Gastrocnemius medialis (tissue), 4 donors: ENCODE measurements around the gene SMIM45.
A peak's percentile ranks its signal among the peaks of the same experiment; 100 is the strongest.

Source experiments
- ATAC-seq, 2 donors: fragments of 150-250 bp; one replicate each; pipeline ENCODE4 v1.9.1; 2016
- DNase-seq, 2 donors: peaks; one replicate each; pipeline ENCODE4 v3.0.0-alpha.2; 2019
- H3K27ac ChIP-seq, 4 donors: fragments of 200-600 bp; sonication (generic); 1 replicate in 1 of 4; 2 replicates in 3 of 4; pipeline ENCODE4 v1.5.1; 2016 to 2018; ENCODE audit warnings: mild to moderate bottlenecking in 2 of 4, moderate library complexity in 1 of 4
- H3K27me3 ChIP-seq, 3 donors: fragments of 200-600 bp; sonication (generic) in 2 of 3; 1 replicate in 1 of 3; 2 replicates in 2 of 3; pipeline versions ENCODE4 v1.5.1 to v1.6.0; 2016 to 2019; ENCODE audit warnings: mild to moderate bottlenecking in 1 of 3, moderate library complexity in 1 of 3
- H3K36me3 ChIP-seq, 2 donors: fragments of 200-600 bp; sonication (generic) in 1 of 2; one replicate each; pipeline ENCODE4 v1.5.1; 2017 to 2018
- H3K4me1 ChIP-seq, 2 donors: fragments of 200-600 bp; sonication (generic) in 1 of 2; one replicate each; pipeline ENCODE4 v1.5.1; 2016 to 2017; ENCODE audit warnings: mild to moderate bottlenecking in 2 of 2
- H3K4me3 ChIP-seq, 4 donors: fragments of 200-600 bp; sonication (generic) in 3 of 4; 1 replicate in 1 of 4; 2 replicates in 3 of 4; pipeline ENCODE4 v1.5.1; 2016 to 2019; ENCODE audit warnings: mild to moderate bottlenecking in 2 of 4
- H3K9me3 ChIP-seq, 3 donors: fragments of 200-600 bp; sonication (generic) in 2 of 3; 1 replicate in 1 of 3; 2 replicates in 2 of 3; pipeline ENCODE4 v1.5.1; 2016 to 2019
- POLR2A ChIP-seq, 2 donors: fragments of 450-650 bp; IDR thresholded peaks; one replicate each; pipeline ENCODE4 v1.6.1; 2017; ENCODE audit warnings: antibody characterized with exemption in 2 of 2, mild to moderate bottlenecking in 2 of 2, moderate library complexity in 2 of 2
- in situ Hi-C, 4 donors: fragments of 200-750 bp; cut with MboI; loops; one replicate each; pipeline versions ENCODE4 v1.15.0 to v1.8.0; 2017; ENCODE audit warnings: low sequenced_read_pairs in 4 of 4
- intact Hi-C: fragments of 100-400 bp; cut with DNase I; formaldehyde crosslinking; loops from one replicate; pipeline ENCODE4 v1.15.1; 2023; ENCODE audit warnings: low total_unique reads
- TF ChIP-seq, protein P1 (sequence below), 5 experiments: fragments of 450-650 bp in 3 of 5; fragments of 200-600 bp in 2 of 5; sonication (generic) in 2 of 5; IDR thresholded peaks in 4 of 5; conservative IDR thresholded peaks in 1 of 5; 1 replicate in 4 of 5; 2 replicates in 1 of 5; pipeline ENCODE4 v1.5.1; 2016 to 2019; ENCODE audit warnings: antibody characterized with exemption in 5 of 5, mild to moderate bottlenecking in 3 of 5, moderate library complexity in 3 of 5

The SMIM45 gene

DNA sequence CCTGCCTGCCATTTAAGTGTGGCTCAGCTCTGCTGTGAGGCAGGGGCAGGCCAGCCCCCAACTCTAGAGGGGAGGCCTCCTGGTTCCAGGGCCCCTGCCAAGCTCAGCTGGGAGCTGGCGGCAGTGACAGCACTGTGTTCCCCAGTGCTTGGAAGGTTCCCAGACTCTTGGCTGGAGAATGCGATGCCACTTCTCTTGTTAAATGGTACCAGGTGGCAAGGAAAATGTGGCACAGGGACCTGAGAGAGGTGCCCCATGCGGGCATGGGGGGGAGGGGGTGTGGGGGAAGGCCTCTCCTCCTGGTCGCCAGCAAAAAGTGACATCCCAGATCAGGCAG is 17.0 kb upstream of the SMIM45 start:
- Histone ChIP-seq H3K4me3 (no peak overlapping the region), H3K27ac (peak overlapping the region in 2 of 4 donors; percentile 46 to 78), H3K4me1 (peaks cover 8 to 22% of the 10 kb centered on the region in 2 donors), H3K9me3 (no peaks in the 10 kb centered on the region), H3K27me3 (no peaks in the 10 kb centered on the region), H3K36me3 (no peaks in the 10 kb centered on the region)
- TF ChIP-seq, protein P1, sequence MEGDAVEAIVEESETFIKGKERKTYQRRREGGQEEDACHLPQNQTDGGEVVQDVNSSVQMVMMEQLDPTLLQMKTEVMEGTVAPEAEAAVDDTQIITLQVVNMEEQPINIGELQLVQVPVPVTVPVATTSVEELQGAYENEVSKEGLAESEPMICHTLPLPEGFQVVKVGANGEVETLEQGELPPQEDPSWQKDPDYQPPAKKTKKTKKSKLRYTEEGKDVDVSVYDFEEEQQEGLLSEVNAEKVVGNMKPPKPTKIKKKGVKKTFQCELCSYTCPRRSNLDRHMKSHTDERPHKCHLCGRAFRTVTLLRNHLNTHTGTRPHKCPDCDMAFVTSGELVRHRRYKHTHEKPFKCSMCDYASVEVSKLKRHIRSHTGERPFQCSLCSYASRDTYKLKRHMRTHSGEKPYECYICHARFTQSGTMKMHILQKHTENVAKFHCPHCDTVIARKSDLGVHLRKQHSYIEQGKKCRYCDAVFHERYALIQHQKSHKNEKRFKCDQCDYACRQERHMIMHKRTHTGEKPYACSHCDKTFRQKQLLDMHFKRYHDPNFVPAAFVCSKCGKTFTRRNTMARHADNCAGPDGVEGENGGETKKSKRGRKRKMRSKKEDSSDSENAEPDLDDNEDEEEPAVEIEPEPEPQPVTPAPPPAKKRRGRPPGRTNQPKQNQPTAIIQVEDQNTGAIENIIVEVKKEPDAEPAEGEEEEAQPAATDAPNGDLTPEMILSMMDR (IDR thresholded peaks at IDR 0.05 in 4 of 5, conservative IDR thresholded peaks at IDR 0.05 in 1 of 5) = no peak
- no peak for TF ChIP-seq POLR2A (IDR thresholded peaks at IDR 0.05)
- intact Hi-C loops (no loop called here), in situ Hi-C loops (no loop called here)
- ATAC-seq (peak in 1 of 2 donors; percentile 24), DNase-seq (no peak)

DNA sequence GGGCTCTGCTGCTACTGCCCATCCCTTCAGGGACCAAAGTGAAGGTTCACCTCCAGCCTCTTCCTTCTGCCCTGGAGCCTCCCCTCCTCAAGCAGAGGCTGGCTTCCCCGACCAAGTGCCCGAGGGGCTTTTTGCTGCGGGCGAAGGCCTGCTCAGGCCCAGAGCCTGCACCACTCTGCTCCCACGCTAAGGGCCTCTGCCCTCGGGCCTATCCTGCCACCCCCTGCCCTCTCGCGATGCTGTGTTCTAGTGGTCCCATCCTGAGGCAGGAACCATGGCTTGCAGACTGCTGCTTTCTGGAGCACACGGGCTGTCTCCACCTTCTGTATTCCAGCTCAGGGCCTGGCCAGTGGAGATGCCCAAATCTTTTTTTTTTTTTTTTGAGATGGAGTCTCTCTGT is 16.4 kb upstream of the SMIM45 start:
- peaks cover 8 to 26% of the 10 kb centered on the region in 2 donors for H3K4me1 ChIP-seq
- no peak overlapping the region for H3K4me3 ChIP-seq
- peak overlapping the region in 1 of 4 donors; percentile 6 for H3K27ac ChIP-seq
- no peaks in the 10 kb centered on the region for H3K27me3 ChIP-seq
- intact Hi-C loops (no loop called here), in situ Hi-C loops (no loop called here)
- H3K9me3 ChIP-seq = no peaks in the 10 kb centered on the region
- ATAC-seq = no peak
- no peak for DNase-seq
- no peaks in the 10 kb centered on the region for H3K36me3 ChIP-seq
- no peak for TF ChIP-seq POLR2A (IDR thresholded peaks at IDR 0.05)
- TF ChIP-seq, protein P1 (IDR thresholded peaks at IDR 0.05 in 4 of 5, conservative IDR thresholded peaks at IDR 0.05 in 1 of 5) = no peak

DNA sequence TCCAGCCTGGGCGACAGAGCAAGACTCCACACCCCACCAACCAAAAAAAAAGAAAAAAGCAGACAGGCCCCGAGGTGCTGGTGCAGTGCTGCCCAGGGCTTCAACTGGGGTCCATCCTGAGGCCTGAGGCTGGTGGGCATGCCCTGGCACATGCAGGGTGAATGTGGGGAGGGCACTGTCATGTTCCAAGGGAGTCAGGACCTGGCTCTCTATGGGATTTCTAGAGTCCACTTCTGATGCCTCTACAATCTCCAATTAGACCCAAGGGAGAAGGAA is 15.1 kb upstream of the SMIM45 start:
- in situ Hi-C loops = no loop called here
- ATAC-seq (no peak), DNase-seq (no peak)
- Histone ChIP-seq H3K36me3 (no peaks in the 10 kb centered on the region), H3K27ac (no peak overlapping the region), H3K9me3 (no peaks in the 10 kb centered on the region), H3K4me3 (no peak overlapping the region), H3K4me1 (peaks cover 8 to 32% of the 10 kb centered on the region in 2 donors), H3K27me3 (no peaks in the 10 kb centered on the region)
- intact Hi-C loops = no loop called here
- TF ChIP-seq, protein P1 (IDR thresholded peaks at IDR 0.05 in 4 of 5, conservative IDR thresholded peaks at IDR 0.05 in 1 of 5) = no peak
- TF ChIP-seq POLR2A (IDR thresholded peaks at IDR 0.05) = no peak

DNA sequence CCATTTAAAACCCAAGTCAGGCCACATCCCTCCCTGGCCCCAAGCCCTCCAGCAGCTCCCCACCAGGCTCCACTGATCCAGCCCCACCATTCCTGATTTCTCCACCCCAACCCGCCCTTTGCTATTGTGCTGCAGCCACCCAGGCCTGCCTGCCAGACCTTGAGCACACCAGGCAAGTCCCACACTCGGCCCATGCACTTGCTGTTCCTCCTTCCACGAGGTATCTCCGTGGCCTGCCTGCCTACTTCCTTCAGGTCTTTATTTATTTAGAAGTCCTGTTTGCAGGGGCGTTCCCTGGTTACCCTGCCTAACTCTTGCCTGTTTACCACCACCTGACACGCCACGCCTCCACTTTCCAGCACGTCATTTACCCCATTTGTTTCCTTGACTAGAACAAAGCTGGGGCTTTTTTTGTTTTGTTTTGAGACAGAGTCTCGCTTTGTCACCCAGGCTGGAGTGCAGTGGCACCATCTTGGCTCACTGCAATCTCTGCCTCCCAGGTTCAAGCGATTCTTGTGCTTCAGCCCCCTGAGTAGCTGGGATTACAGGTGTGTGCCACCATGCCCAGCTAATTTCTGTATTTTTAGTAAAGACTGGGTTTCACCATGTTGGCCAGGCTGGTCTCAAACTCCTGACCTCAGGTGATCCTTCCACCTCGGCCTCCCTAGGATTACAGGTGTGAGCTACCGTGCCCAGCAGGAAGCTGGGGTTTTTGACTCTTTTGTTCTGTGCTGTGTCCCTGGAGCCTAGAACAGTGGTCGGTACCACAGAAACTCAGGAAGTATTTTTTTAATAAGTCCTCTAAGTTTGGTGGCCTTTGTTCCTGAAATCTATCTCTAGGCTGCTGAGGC is 11.7 kb upstream of the SMIM45 start:
- H3K4me3 ChIP-seq = no peak overlapping the region
- H3K4me1 ChIP-seq = peaks cover 3 to 29% of the 10 kb centered on the region in 2 donors
- DNase-seq (peak in 1 of 2 donors; percentile 41), ATAC-seq (no peak)
- no peaks in the 10 kb centered on the region for H3K36me3 ChIP-seq
- in situ Hi-C loops (loop anchor here (5.0 to 10.0 kb wide), 5 partner anchors 108 to 245 kb away; partner anchors contain the start of genes MEI1 (in 4 of the 4) and SREBF2 (in 1 of the 4)), intact Hi-C loops (no loop called here)
- TF ChIP-seq, protein P1 (IDR thresholded peaks at IDR 0.05 in 4 of 5, conservative IDR thresholded peaks at IDR 0.05 in 1 of 5) = no peak
- no peak for TF ChIP-seq POLR2A (IDR thresholded peaks at IDR 0.05)
- H3K27ac ChIP-seq = peak overlapping the region in 3 of 4 donors; percentile 29 to 57 (median 39)
- no peaks in the 10 kb centered on the region for H3K27me3 ChIP-seq
- H3K9me3 ChIP-seq = no peaks in the 10 kb centered on the region
